T follicular helper cell (primary cell): ENCODE results near the gene EXOSC9.

Experiments used
- DNase-seq: peaks from one replicate; pipeline ENCODE4 v3.0.0-alpha.2; 2020; ENCODE audit warnings: low read depth

EXOSC9 gene

GRCh38 chr4:121788896-121789295 is 12.2 kb upstream of the EXOSC9 start:
- DNase-seq, result no peak

- DNase-seq, result no peak
Measured at GRCh38 chr4:121789455-121789854, 11.7 kb upstream of the EXOSC9 start.

- no peak for DNase-seq
Measured at GRCh38 chr4:121789960-121790829, 10.9 kb upstream of the EXOSC9 start.

GRCh38 chr4:121790976-121791375 is 10.1 kb upstream of the EXOSC9 start:
- no peak for DNase-seq

- no peak for DNase-seq
Measured at GRCh38 chr4:121791481-121791880, 9.6 kb upstream of the EXOSC9 start.

- DNase-seq, result no peak
Measured at GRCh38 chr4:121792966-121793365, 8.2 kb upstream of the EXOSC9 start.

GRCh38 chr4:121794505-121795188 is 6.5 kb upstream of the EXOSC9 start:
- DNase-seq, result no peak

GRCh38 chr4:121796283-121796682 is 4.8 kb upstream of the EXOSC9 start:
- no peak for DNase-seq

GRCh38 chr4:121799208-121799823 is 1.8 kb upstream of the EXOSC9 start:
- no peak for DNase-seq

- no peak for DNase-seq
Measured at GRCh38 chr4:121799867-121800501, 1.1 kb upstream of the EXOSC9 start.

- DNase-seq, result no peak
Measured at GRCh38 chr4:121800638-121800960, 524 bp upstream of the EXOSC9 start.

- DNase-seq, result no peak
Measured at GRCh38 chr4:121801715-121802075, 572 bp downstream of the EXOSC9 start.

GRCh38 chr4:121806411-121806810 is 5.3 kb downstream of the EXOSC9 start:
- no peak for DNase-seq

GRCh38 chr4:121811122-121811521 is 10.0 kb downstream of the EXOSC9 start:
- no peak for DNase-seq

- DNase-seq, result no peak
Measured at GRCh38 chr4:121814756-121815155, 13.6 kb downstream of the EXOSC9 start.

- no peak for DNase-seq
Measured at GRCh38 chr4:121817006-121817405, 15.9 kb downstream of the EXOSC9 start.

GRCh38 chr4:121817701-121818100 is 16.6 kb downstream of the EXOSC9 start:
- no peak for DNase-seq

- no peak for DNase-seq
Measured at GRCh38 chr4:121818215-121818614, 17.1 kb downstream of the EXOSC9 start.

GRCh38 chr4:121819216-121819965 is 18.3 kb downstream of the EXOSC9 start:
- no peak for DNase-seq

- DNase-seq, result no peak
Measured at GRCh38 chr4:121822047-121822446, 20.9 kb downstream of the EXOSC9 start.

GRCh38 chr4:121822796-121823504 is 21.8 kb downstream of the EXOSC9 start:
- no peak for DNase-seq
